ENCODE data around the gene LGALS16.
"Not testable (repeated sequence)": the region's sequence is repeated elsewhere in the genome, so short reads cannot be mapped to it uniquely, and the experiment has no call there.

The LGALS16 gene

DNA sequence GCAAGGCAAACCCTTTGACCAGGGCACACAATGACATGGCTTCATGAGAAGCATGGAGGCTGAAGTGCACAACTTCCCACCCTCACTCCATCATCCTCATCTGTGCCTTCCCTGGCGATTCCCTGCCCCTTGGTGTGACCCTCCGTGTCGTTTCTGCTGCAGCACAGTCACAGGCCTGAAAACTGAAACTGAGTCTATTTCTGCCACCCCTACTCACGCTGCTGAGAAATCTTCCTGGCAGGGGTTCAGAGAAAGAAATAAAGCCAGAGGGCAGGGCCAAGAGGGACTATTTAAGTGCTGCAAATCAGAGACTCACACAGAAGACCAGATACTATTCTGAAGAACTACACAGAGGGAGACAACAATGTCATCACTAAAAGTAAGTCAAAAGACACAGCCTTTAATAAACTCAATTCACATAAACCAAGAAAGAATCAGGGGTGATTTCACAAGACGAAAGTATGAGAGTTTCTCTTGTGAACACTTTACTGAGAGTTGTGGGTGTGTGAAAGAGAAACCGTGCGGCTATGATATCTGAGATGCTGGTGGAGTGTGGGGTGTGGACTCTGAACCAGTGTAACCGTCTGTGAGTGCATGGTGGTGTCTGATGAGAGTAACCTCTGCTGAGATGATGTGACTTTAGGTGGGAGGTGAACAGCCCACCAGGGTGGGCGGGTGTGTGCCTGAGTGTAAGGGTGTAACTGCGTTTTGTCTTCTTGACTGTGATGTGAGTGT, 23.5 kb downstream of the LGALS16 start:
- DNase-seq, result no peak

DNA sequence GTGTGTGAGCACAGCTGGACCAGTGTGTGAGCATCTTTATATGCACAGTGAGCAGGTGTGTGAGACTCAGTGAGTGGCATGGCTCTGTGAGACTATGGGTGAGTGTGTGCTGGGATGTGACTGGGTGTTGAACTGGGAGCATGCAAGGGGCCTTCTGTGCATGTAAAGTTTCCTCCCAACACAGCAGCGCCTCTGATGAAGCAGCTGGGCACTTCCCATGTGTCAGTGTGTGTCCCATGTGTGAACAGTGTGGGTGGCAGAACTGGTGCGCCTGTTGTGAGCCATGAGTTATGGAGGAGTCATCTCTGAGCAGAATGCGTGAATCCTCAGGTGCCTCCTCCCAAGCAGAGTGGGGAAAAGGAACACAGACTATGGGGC, 24.1 kb downstream of the LGALS16 start:
- DNase-seq, result no peak

DNA sequence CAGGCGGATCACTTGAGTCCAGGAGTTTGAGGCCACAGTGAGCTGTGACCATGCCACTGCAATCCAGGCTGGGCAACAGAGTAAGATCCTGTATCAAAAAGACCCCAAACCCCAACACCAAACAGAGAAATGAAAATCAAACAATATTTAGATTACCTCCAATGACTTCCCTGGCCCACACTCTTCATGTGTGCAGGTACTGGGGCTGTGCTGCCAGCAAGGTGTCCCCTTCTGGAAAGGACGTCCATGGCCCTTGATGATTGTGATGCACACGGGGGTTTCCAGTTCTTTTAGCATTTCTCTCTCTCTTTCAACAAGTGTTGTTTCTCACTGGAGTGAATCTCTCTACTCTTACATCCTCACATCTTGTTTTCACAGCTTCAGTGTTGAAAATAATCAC, 24.9 kb downstream of the LGALS16 start:
- no peak for DNase-seq

DNA sequence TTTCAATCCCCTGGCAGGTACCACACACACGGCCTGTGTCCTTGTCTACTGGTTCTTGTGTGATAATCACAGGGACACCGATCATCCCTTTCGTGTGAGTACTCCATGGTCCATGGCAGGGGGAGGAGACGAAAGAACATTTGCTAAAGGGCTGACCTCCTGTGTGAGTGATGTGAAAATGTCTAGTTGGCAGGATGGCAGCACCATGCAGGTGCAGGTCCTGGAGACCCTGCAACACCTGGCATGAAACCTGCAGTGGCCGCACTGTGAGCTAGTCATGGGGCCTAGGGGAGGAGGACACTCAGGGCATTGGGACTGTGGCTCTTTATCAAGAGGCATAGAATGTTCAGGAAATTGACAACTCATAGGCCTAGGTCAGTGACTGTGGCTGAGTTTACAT, 25.7 kb downstream of the LGALS16 start:
- DNase-seq, result no peak

DNA sequence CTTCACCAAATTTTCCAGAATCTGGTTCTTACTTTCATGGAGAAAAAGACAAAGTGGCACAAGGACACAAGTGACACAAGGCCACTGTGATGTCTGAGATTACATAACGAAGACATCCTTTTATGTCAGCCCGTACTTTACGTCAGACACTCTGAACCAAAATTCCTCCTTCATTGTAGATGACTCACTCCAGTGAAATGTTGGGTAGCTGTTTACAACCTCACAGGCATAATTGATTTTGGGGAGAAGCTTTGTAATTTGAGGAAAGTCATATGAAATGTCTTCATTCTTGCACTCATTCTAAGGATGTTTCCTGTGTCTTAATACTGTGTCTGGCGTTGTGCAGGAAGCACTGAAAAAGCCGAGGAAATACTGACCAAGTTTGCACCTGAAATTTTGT, 28.6 kb downstream of the LGALS16 start:
- no peak for DNase-seq

DNA sequence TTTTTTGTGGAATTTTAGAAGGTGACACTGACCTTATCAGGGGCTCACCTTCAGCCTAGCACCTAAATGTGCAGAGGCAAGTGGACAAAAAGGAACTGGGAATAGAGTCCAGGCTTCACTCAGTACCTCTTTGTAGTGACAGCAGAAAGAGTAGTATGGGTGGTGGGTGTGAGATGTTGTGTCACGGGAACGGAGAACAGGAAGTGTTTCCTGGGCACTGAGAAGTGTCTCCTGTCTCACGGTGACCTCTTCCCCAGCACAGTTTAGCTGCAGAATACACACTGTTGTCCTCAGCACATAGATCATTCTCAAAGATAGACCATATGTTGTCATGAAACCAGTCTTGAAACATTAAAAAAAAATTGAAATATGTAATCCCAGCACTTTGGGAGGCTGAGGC, 31.0 kb downstream of the LGALS16 start:
- no peak for DNase-seq

DNA sequence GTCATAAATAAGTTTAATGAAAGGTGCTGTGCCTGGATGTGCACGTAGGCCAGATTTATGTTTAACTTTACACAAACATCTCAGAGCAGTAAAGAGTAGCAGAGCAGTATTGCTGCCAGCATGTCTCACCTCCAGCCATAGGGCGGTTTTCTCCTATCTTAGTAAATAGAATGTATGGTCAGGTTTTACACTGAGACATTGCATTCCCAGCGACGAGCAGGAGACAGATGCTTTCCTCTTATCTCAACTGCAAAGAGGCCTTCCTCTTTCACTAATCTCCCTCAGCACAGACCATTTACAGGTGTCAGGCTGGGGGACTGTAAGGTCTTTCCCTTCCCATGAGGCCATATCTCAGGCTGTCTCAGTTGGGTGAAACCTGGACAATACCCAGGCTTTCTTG, 32.9 kb downstream of the LGALS16 start:
- not testable (repeated sequence) for DNase-seq

DNA sequence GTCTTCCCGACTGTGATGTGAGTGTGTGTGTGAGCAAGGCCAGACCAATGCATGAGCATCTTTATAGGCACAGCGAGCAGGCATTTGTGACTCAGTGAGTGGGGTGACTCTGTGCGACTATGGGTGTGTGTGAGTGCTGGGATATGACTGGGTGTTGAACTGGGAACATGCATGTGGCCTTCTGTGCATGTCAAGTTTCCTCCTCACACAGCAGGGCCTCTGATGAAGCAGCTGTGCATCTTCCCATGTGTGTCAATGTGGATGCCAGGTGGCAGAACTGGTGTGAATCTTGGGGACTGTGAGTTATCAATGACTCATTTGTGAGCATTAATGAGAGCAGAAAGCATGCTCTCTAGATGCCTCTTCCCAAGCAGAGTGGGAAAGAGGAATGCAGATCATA, 36.5 kb downstream of the LGALS16 start:
- DNase-seq, result no peak

DNA sequence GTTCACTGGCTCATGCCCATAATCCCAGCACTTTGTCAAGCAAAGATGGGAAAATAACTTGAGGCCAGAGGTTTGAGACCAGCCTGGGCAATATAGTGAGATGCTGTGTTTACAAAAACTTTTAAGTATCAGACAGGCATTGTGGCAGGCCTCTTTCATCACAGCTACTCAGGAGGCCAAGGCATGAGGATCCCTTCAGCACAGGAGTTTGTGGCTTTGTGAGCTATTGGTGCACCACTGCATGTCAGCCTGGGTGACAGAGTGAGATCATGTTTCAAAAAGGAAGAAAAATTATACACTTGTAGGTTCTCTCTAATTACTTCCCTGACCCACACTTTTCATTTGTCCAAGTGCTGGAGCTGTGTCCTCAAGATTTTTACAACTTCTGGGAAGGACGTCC, 37.1 kb downstream of the LGALS16 start:
- no peak for DNase-seq

DNA sequence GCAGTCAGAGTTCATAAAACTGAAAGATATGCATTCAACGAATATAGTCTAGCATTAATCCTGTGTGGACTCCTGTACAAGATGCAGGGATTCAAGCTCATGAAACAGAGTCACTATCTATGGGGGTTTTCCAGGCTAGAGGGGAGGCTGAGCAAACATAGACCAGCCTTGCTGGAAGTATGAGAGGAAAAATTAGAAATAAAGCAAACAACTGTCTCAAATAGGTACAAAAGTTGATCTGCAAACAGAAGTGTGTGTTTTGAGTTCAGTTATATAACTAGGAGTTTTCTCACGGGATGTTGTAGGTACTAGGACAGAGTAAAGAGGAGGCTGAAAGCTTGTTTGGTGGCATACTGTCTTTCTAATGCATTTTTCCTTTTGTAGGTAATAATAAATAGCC, 40.0 kb downstream of the LGALS16 start:
- DNase-seq, result no peak

DNA sequence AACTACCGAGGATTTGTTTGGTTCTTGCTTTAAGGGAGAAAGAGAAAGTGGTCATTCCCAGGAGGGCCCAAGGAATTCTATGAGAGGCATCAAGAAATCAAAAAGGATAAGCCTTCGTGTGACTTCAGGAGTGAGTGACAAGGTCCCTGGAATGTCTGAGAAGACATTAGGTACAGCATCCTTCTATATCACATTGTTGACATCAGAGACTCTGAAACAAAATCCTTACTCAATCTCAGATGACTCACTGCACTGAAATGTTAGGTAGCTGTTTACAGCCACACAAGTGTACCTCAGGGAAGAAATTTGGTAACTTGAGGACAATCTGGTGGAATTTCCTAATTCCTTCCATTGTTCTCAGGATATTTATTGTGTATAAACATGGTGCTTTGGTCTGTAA, 40.7 kb downstream of the LGALS16 start:
- no peak for DNase-seq

DNA sequence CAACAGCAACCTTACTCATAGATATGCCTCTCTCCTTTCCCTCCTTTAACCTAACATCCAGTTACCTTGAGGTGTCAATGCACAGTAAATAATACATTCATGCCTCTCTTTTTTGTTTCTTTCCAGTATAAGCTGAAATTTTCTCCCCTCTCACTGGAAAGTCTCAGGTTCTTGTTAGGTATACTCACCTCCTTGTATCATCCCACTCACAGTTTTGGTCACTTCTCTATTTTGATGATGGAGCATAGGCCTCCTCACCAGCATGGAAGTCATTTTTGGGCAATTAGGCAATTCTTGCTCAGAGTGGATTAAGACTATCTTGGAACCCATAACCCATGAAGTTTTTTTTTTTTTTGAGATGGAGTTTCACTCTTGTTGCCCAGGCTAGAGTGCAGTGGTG, 42.8 kb downstream of the LGALS16 start:
- no peak for DNase-seq

DNA sequence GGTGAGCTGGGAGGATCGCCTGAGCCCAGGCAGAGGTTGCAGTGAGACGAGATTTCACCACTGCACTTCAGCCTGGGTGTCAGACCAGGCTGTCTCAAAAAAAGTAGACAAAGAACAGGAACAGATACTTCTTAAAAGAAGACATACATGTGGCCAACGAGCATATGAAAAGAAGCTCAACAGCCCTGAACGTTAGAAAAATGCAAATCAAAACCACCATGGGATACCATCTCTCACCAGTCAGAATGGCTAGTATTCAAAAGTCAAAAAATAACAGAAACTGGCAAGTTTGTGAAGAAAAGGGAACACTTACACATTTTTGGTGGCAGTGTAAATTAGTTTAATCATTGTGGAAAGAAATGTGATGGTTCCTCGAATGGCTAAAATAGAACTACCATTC, 45.6 kb downstream of the LGALS16 start:
- no peak for DNase-seq

DNA sequence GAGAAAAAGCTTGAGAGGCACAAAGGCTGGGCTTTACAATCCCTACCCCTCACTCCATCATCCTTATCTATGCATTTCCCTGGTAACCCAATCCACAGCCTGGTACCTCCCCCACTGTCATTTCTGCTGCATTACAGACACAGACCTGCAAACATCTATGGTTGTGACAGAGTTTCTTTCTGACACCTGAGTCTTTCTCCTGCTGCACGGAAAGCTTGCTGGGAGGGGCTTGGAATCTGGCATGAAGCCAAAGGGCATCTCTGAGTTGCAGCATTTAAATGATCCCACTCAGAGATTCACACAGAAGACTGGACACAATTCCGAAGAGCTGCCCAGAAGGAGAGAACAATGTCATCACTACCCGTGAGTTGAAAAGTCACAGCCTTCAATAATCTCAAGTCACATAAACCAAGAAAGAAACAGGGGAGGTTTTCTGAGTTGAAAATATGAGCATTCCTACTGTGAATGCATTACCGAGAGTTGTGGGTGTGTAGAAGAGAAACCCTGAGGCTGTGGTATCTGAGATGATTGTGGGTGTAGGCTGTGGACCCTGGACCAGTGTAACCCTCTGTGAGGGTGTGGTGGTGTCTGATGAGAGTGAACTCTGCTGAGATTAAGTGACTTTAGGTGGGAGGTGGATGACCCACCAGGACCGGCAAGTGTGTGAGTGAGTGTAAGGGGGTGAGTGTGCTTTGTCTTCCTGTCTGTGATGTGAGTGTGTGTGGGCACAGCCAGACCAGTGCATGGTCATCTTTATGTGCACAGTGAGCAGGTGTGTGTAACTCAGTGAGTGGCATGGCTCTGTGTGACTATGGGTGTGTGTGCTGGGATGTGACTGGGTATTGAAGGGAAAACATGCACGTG, 48.7 kb downstream of the LGALS16 start, which contains the start of gene LGALS14:
Gene LGALS14 (plus strand): TSS at position 301 of the 864 bp plus-strand sequence. CDS start 48 bp downstream, at position 349.
- no peak for DNase-seq

DNA sequence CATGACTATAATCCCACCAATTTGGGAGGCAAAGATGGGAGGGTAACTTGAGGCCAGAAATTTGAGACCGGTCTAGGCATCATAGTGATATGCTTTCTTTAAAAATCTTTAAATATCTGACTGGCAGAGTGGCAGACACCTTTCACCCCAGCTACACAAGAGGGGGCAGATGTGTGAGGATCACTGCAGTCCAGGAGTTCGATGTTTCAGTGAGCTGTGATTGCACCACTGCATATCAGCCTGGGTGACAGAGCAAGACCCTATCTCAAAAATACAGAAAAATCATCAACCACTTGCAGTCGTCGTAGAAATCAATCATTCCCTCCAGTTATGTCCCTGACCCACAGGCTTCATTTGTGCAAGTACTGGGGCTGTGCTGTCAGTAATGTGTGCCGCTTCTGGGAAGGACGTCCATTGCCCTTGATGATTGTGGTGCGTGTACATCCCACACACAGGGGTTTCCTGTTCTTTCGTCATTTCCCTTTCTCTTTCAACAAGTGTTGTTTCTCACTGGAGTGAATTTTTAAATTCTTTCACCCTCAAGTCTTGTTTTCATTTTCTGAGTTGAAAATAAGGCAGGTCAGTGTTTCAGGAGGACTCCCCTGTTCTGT, 50.0 kb downstream of the LGALS16 start:
- DNase-seq, result no peak

DNA sequence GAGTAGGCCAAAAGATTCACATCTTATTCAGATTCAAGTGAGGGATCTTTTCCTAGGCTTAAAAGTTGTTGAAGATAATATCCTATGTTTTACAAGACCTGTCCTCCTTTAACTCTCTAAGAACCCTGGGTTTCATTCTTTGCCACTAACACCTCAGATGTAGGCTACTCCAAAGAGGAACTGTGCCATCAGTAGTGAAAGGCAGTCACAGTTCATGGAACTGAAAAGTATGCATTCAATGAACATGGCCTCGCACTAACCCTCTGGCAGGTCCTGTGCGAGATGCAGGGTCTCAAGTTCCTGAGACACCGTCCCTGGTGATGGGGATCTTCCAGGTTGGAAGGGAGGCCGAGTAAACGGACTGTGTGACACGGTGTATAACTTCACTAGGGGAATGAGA, 52.9 kb downstream of the LGALS16 start:
- no peak for DNase-seq

DNA sequence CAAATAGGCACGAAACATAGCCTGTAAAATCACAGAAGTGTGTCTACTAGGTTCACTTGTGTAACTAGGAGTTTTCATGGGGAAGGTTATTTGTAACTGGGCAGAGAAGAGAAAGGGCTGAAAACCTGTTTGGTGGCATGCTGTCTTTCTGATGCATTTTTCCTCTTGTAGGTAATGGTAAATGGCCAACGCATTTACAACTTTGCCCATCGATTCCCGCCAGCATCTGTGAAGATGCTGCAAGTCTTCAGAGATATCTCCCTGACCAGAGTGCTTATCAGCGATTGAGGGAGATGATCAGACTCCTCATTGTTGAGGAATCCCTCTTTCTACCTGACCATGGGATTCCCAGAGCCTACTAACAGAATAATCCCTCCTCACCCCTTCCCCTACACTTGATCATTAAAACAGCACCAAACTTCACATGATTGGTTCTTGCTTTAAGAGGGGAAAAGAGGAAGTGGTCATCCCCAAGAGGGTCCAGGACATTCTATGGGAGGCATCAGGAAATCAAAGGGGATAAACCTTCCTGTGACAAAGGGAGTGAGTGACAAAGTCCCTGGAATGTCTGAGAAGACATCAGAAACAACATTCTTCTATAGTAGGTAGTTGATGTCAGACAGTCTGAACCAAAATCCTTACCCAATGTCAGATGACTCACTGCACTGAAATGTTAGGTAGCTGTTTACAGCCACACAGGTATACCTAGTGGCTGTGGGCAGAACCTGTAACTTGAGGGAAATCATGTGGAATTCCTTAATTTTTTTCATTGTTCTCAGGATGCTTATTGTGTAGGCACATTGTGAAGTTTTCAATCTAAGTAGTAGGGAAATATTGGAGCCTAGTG, 53.5 kb downstream of the LGALS16 start:
- no peak for DNase-seq

All from NCI-H1092 treated with DMSO at 0.1 percent for 48 hours (cell line).